T-cell (primary cell): Measurements from ENCODE around the gene ELMO2. TPM values are rescaled to one million over a fixed set of nuclear protein-coding genes. Genes with fewer than 3 reads are reported as not detected.

ENCODE experiments used
- ATAC-seq, 4 experiments: fragments of 200-7000 bp in 3 of 4; fragments of 150-1000 bp in 1 of 4; cut with Tn5 transposase; replicated peaks in 1 of 4; 1 replicate in 3 of 4; 2 replicates in 1 of 4; pipeline ENCODE4 v1.10.0; 2021; ENCODE audit warnings: moderate library complexity in 3 of 4, mild to moderate bottlenecking in 2 of 4, moderate number of reproducible peaks in 1 of 4
- CTCF ChIA-PET, 2 donors: fragments of 300-600 bp; sonication (Branson Sonifier 250); formaldehyde crosslinking; loops; one replicate each; lab custom pipeline; 2022; ENCODE audit warnings: antibody characterized with exemption in 2 of 2; lab: Charles Lee
- POLR2A ChIA-PET, 2 donors: fragments of 300-600 bp; sonication (Branson Sonifier 250); formaldehyde crosslinking; loops; one replicate each; lab custom pipeline; 2022; ENCODE audit warnings: antibody characterized with exemption in 2 of 2; lab: Charles Lee
- DNase-seq, 35 experiments: peaks; one replicate each; pipeline versions ENCODE4 v3.0.0 to v3.0.0-alpha.2; 2013 to 2023
- H3K27ac ChIP-seq: one replicate; pipeline ENCODE4 v1.5.1; 2013; ENCODE audit warnings: low read length
- H3K27me3 ChIP-seq, 2 experiments: replicated peaks in 1 of 2; 1 replicate in 1 of 2; 2 replicates in 1 of 2; pipeline versions ENCODE4 v1.6.1 to v1.7.0; 2013; ENCODE audit warnings: low read length in 1 of 2, mixed read lengths in 1 of 2; ENCODE audit not compliant: control insufficient read depth in 2 of 2, insufficient read depth in 2 of 2; ENCODE audit errors: extremely low read depth in 1 of 2
- H3K36me3 ChIP-seq, 2 donors: 1 replicate in 1 of 2; 2 replicates in 1 of 2; pipeline versions ENCODE4 v1.6.1 to v1.7.0; 2013; ENCODE audit warnings: low read length in 1 of 2; ENCODE audit not compliant: control insufficient read depth in 2 of 2, insufficient read depth in 1 of 2; ENCODE audit errors: extremely low read depth in 1 of 2
- H3K4me1 ChIP-seq, 2 experiments: 1 replicate in 1 of 2; 2 replicates in 1 of 2; pipeline versions ENCODE4 v1.6.1 to v1.7.0; 2013; ENCODE audit warnings: low read length in 2 of 2, mixed read lengths in 1 of 2; ENCODE audit not compliant: insufficient read depth in 2 of 2, control insufficient read depth in 1 of 2; ENCODE audit errors: extremely low read depth in 1 of 2
- H3K4me3 ChIP-seq, 2 donors: 1 replicate in 1 of 2; 2 replicates in 1 of 2; pipeline versions ENCODE4 v1.5.1 to v1.7.0; 2013; ENCODE audit warnings: mild to moderate bottlenecking in 2 of 2, low read length in 1 of 2, moderate library complexity in 1 of 2; ENCODE audit not compliant: control insufficient read depth in 1 of 2; ENCODE audit errors: extremely low read depth in 1 of 2
- H3K9me3 ChIP-seq: 2 replicates; pipeline ENCODE4 v1.7.0; 2013
- H3K27ac Mint-ChIP-seq, 2 donors: one replicate each; pipeline ENCODE4 v1.8.0; 2020 to 2021; ENCODE audit warnings: mild to moderate bottlenecking in 2 of 2, mixed read lengths in 2 of 2
- H3K27me3 Mint-ChIP-seq, 2 donors: one replicate each; pipeline ENCODE4 v1.8.0; 2021 to 2022; ENCODE audit warnings: mixed read lengths in 2 of 2
- H3K36me3 Mint-ChIP-seq: one replicate; pipeline ENCODE4 v1.8.0; 2021; ENCODE audit warnings: mixed read lengths
- H3K4me1 Mint-ChIP-seq, 3 donors: one replicate each; pipeline ENCODE4 v1.8.0; 2020 to 2022; ENCODE audit warnings: mixed read lengths in 3 of 3, mild to moderate bottlenecking in 1 of 3
- H3K4me3 Mint-ChIP-seq, 3 donors: one replicate each; pipeline ENCODE4 v1.8.0; 2020 to 2022; ENCODE audit warnings: mild to moderate bottlenecking in 3 of 3, mixed read lengths in 3 of 3, moderate library complexity in 3 of 3
- H3K9me3 Mint-ChIP-seq, 3 donors: one replicate each; pipeline ENCODE4 v1.8.0; 2020 to 2022; ENCODE audit warnings: mixed read lengths in 3 of 3
- WGBS: methylation state at CpG from one replicate; pipeline ENCODE4 v1.1.5; 2013; ENCODE audit warnings: missing lambda C conversion rate; ENCODE audit not compliant: insufficient coverage; 5-methylcytosine and 5-hydroxymethylcytosine counted together
- total RNA-seq, 35 experiments: library from RNA in 6 of 35; stranded (reverse) in 6 of 35; fragments of 120-200 nt in 1 of 35; gene quantifications; one replicate each; pipeline versions ENCODE4 v1.2.1 to v1.2.4 and lab custom pipeline; 2013 to 2026

ELMO2 gene
- total RNA-seq, 5 donors from 2014 or later (not counting 1 experiment from before 2014, with no cell fraction given) = 48.8 to 86.6 (median 54.2) TPM

GRCh38 chr20:46363874-46364669 lies 42.3 kb downstream of the ELMO2 start:
- Histone ChIP-seq H3K9me3 (no peaks in the 10 kb centered on the region), H3K27ac (peak overlapping the region; percentile 97), H3K36me3 (peaks cover 6 to 52% of the 10 kb centered on the region in 2 donors), H3K4me1 (peaks cover 46 to 74% of the 10 kb centered on the region in 2 experiments), H3K4me3 (peak overlapping the region; percentile 81 to 88), H3K27me3 (no peaks in the 10 kb centered on the region)
- Mint-ChIP-seq H3K27me3 (no peaks in the 10 kb centered on the region), H3K27ac (peak overlapping the region; percentile 93 to 97), H3K36me3 (peaks cover 28% of the 10 kb centered on the region), H3K4me1 (peaks cover 72 to 85% (median 83%) of the 10 kb centered on the region in 3 donors), H3K4me3 (peak overlapping the region; percentile 86 to 94 (median 92)), H3K9me3 (no peaks in the 10 kb centered on the region)
- DNase-seq (peak; percentile 72 to 93 (median 81)), ATAC-seq (peak; percentile 78 to 81 (median 79))
- WGBS = 1% methylated on average over 62 of the region's 64 CpGs
- ChIA-PET POLR2A (interaction anchor here (0.5 to 1.1 kb wide), 7 partner anchors 20 to 246 kb away, joined by 3 to 7 read pairs (median 5); partner anchors contain the start of gene ELMO2 (in 2 of the 2)), CTCF (interaction anchor here in 1 of 2 donors (0.9 to 3.2 kb wide), 2 partner anchors 43 to 341 kb away, joined by 3 to 21 read pairs; partner anchors contain the start of gene ELMO2)

GRCh38 chr20:46362921-46363867 lies 43.2 kb downstream of the ELMO2 start:
- peaks cover 22% of the 10 kb centered on the region for H3K36me3 Mint-ChIP-seq

GRCh38 chr20:46361811-46362210 lies 44.6 kb downstream of the ELMO2 start:
- H3K27ac ChIP-seq = peak overlapping the region; percentile 56
- H3K4me1 Mint-ChIP-seq = peaks cover 89 to 95% (median 90%) of the 10 kb centered on the region in 3 donors
- no peaks in the 10 kb centered on the region for H3K9me3 ChIP-seq
- ChIA-PET CTCF (interaction anchor here in 1 of 2 donors (1.0 kb wide), 1 partner anchor 45 kb away, joined by 3 read pairs; the partner anchor contains the start of gene ELMO2), POLR2A (no interaction called here)
- peaks cover 46 to 91% of the 10 kb centered on the region in 2 experiments for H3K4me1 ChIP-seq
- peaks cover 18% of the 10 kb centered on the region for H3K36me3 Mint-ChIP-seq
- H3K4me3 Mint-ChIP-seq = peak overlapping the region; percentile 67 to 94 (median 92)
- no peaks in the 10 kb centered on the region for H3K9me3 Mint-ChIP-seq
- H3K4me3 ChIP-seq = no peak overlapping the region
- no peak for DNase-seq
- no peak for ATAC-seq
- whole genome bisulfite sequencing = 58% methylated on average over 2 of the region's 2 CpGs
- no peaks in the 10 kb centered on the region for H3K27me3 Mint-ChIP-seq
- H3K27ac Mint-ChIP-seq = peak overlapping the region; percentile 91 to 97
- no peaks in the 10 kb centered on the region for H3K27me3 ChIP-seq
- H3K36me3 ChIP-seq = peaks cover 11 to 41% of the 10 kb centered on the region in 2 donors

More at GRCh38 chr20:46362921-46363867, 43.2 kb downstream of the ELMO2 start:
- ATAC-seq (no peak), DNase-seq (no peak)
- CTCF ChIA-PET = interaction anchor here in 1 of 2 donors (3.2 kb wide), 1 partner anchor 44 kb away, joined by 21 read pairs; the partner anchor contains the start of gene ELMO2
- Histone ChIP-seq H3K27me3 (no peaks in the 10 kb centered on the region), H3K4me3 (peak overlapping the region; percentile 81 to 88), H3K4me1 (peaks cover 46 to 83% of the 10 kb centered on the region in 2 experiments), H3K36me3 (peaks cover 6 to 50% of the 10 kb centered on the region in 2 donors), H3K27ac (peak overlapping the region; percentile 97), H3K9me3 (no peaks in the 10 kb centered on the region)
- 72% methylated on average over 12 of the region's 14 CpGs for WGBS
- Mint-ChIP-seq H3K27ac (peak overlapping the region; percentile 91 to 97), H3K27me3 (no peaks in the 10 kb centered on the region), H3K9me3 (no peaks in the 10 kb centered on the region), H3K4me1 (peaks cover 80 to 91% (median 87%) of the 10 kb centered on the region in 3 donors), H3K4me3 (peak overlapping the region; percentile 86 to 94 (median 92))
- POLR2A ChIA-PET = interaction anchor here (0.8 to 1.1 kb wide), 3 partner anchors 27 to 44 kb away, joined by 3 to 6 read pairs (median 4); partner anchors contain the start of gene ELMO2 (in 1 of the 2)

- CTCF ChIA-PET = interaction anchor here in 1 of 2 donors (1.0 kb wide), 1 partner anchor 45 kb away, joined by 3 read pairs; the partner anchor contains the start of gene ELMO2
- 10% methylated on average over 4 of the region's 5 CpGs for WGBS
- Histone ChIP-seq H3K27me3 (no peaks in the 10 kb centered on the region), H3K36me3 (peaks cover 8 to 39% of the 10 kb centered on the region in 2 donors), H3K9me3 (no peaks in the 10 kb centered on the region), H3K4me1 (peaks cover 42 to 91% of the 10 kb centered on the region in 2 experiments), H3K27ac (peak overlapping the region; percentile 56), H3K4me3 (no peak overlapping the region)
- peak overlapping the region; percentile 91 to 97 for H3K27ac Mint-ChIP-seq
- H3K4me3 Mint-ChIP-seq = peak overlapping the region; percentile 67 to 94 (median 92)
- DNase-seq (peak in 32 of 35 experiments; percentile 19 to 64 (median 38)), ATAC-seq (peak in 2 of 4 experiments; percentile 10 to 29)
- H3K4me1 Mint-ChIP-seq = peaks cover 86 to 94% (median 86%) of the 10 kb centered on the region in 3 donors
- POLR2A ChIA-PET = interaction anchor here in 1 of 2 donors (0.6 to 0.7 kb wide), 2 partner anchors 11 to 50 kb away, joined by 3 read pairs; no protein-coding TSS in a partner anchor
- no peaks in the 10 kb centered on the region for H3K27me3 Mint-ChIP-seq
- H3K9me3 Mint-ChIP-seq = no peaks in the 10 kb centered on the region
- peaks cover 15% of the 10 kb centered on the region for H3K36me3 Mint-ChIP-seq
These were observed 45.0 kb downstream of the ELMO2 start for GRCh38 chr20:46361381-46361780.

GRCh38 chr20:46359233-46359751 lies 47.1 kb downstream of the ELMO2 start:
- Histone ChIP-seq H3K4me3 (no peak overlapping the region), H3K27ac (no peak overlapping the region), H3K36me3 (peaks cover 6 to 49% of the 10 kb centered on the region in 2 donors), H3K27me3 (no peaks in the 10 kb centered on the region), H3K9me3 (no peaks in the 10 kb centered on the region), H3K4me1 (peaks cover 25 to 76% of the 10 kb centered on the region in 2 experiments)
- peaks cover 78 to 87% (median 82%) of the 10 kb centered on the region in 3 donors for H3K4me1 Mint-ChIP-seq
- no peak for ATAC-seq
- H3K9me3 Mint-ChIP-seq = no peaks in the 10 kb centered on the region
- H3K27ac Mint-ChIP-seq = peak overlapping the region; percentile 2 to 68
- ChIA-PET POLR2A (interaction anchor here in 1 of 2 donors (1.1 kb wide), 1 partner anchor 47 kb away, joined by 3 read pairs; the partner anchor contains the start of gene ELMO2), CTCF (no interaction called here)
- H3K36me3 Mint-ChIP-seq = peaks cover 15% of the 10 kb centered on the region
- H3K27me3 Mint-ChIP-seq = no peaks in the 10 kb centered on the region
- DNase-seq = no peak
- WGBS = 87% methylated on average over 3 of the region's 10 CpGs
- H3K4me3 Mint-ChIP-seq = no peak overlapping the region
